ENCODE results near the gene BTF3L4.

DNA sequence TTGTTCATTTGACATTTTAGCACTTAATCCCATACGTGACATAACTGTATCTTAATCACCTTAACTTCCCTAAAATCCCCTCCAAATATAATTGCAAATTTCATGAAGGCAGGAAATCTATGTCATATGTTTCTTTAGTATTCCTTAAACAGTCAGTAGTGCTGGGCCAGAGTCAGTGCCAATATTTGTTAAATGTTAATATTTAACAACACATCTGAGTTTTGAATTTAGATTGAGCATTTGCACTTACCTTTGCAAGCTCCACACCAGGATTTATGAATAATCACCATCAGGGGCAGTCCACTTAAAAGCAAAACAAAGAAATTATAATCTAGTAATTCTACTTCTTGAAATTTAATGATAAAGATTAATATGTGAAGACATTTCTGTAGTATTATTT, 27.8 kb upstream of the BTF3L4 start:
- TF ChIP-seq, protein P1, sequence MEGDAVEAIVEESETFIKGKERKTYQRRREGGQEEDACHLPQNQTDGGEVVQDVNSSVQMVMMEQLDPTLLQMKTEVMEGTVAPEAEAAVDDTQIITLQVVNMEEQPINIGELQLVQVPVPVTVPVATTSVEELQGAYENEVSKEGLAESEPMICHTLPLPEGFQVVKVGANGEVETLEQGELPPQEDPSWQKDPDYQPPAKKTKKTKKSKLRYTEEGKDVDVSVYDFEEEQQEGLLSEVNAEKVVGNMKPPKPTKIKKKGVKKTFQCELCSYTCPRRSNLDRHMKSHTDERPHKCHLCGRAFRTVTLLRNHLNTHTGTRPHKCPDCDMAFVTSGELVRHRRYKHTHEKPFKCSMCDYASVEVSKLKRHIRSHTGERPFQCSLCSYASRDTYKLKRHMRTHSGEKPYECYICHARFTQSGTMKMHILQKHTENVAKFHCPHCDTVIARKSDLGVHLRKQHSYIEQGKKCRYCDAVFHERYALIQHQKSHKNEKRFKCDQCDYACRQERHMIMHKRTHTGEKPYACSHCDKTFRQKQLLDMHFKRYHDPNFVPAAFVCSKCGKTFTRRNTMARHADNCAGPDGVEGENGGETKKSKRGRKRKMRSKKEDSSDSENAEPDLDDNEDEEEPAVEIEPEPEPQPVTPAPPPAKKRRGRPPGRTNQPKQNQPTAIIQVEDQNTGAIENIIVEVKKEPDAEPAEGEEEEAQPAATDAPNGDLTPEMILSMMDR (IDR thresholded peaks at IDR 0.05; ENCODE audit: insufficient read depth, low read length, poor library complexity, severe bottlenecking), result no peak
- no peak for TF ChIP-seq EZH2phosphoT487 (conservative IDR thresholded peaks at IDR 0.05; ENCODE audit: low read length)
